Activated naive CD8-positive, alpha-beta T cell treated with anti-CD3 and anti-CD28 coated beads, Interleukin-2, amount 50 U/mL, for 16 hours (primary cell): Measurements from ENCODE around the gene PRRG1.
"Not testable (repeated sequence)": the region's sequence is repeated elsewhere in the genome, so short reads cannot be mapped to it uniquely, and the experiment has no call there.

Experiments
- DNase-seq: peaks from one replicate; pipeline ENCODE4 v3.0.0-alpha.2; 2020; ENCODE audit warnings: low read depth, low spot score

Gene PRRG1

DNA sequence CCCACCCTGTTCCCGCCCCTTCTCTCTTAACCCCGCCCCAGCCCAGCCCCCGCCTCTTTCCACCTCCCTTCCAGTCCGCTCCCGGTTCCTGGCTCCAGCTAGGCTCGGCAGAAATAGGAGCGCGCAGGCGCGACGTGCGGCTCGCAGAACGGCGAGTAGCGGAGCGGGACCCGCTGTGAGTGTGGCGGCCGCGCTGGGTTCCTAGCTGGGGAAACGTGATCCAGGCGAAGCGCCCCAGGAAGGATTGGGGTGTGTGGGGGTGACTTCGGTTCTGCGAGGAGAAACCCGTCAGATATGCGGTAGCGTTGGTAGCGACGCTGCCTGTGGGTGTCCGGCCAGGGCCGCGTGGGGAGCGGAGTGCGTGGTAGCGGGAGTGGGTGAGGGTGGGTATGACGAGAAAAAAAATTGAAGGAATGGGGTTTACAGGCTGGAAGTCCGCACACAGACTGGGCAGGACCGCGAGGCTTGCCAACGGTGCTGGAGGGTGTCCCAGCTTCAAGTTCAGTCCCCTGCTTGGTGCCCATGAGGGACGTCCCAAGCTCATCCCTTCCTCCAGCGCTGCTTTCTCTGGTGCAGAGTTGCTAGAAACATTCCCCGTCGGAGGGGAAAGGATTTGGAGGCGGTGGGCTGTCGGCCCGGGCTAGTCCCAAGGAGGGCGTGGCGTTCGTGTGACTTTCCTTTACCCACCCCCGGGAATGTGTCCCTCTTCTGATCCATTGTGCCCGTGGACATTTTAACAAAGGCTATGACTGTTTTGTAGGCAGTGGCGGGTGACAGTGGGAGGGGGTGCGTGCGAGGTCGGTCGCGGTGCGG is at the start of gene PRRG1:
Gene PRRG1, plus strand, starts transcription at position 144 of the 813 bp plus-strand sequence. CDS start 56,886 bp downstream, outside the sequence.
- DNase-seq, result no peak

DNA sequence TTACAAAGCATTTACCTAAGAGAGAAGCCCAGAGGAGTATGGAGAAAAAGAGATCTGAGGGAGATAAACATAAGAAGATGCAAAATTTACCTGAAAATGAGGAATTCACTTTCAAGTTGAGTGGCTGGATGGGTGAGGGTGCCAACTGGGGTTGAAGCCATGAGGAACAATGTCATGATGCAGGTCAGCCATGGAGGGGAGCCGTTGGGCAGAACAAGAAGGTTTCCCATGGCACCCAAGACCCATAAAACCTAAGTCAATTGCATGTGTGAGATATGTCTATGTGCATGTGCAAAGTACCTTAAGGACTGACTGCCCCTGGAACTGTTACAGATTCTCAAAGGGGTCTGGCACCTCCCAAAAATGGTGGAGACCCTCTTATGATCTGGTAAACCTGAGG is 46.6 kb upstream of the PRRG1 start:
- no peak for DNase-seq

DNA sequence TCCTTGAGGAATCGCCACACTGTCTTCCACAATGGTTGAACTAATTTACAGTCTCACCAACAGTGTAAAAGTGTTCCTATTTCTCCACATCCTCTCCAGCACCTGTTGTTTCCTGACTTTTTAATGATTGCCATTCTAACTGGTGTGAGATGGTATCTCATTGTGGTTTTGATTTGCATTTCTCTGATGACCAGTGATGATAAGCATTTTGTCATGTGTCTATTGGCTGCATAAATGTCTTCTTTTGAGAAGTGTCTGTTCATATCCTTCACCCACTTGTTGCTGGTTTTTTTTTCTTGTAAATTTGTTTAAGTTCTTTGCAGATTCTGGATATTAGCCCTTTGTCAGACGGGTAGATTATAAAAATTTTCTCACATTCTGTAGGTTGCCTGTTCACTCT is 43.9 kb upstream of the PRRG1 start:
- DNase-seq, result not testable (repeated sequence)

DNA sequence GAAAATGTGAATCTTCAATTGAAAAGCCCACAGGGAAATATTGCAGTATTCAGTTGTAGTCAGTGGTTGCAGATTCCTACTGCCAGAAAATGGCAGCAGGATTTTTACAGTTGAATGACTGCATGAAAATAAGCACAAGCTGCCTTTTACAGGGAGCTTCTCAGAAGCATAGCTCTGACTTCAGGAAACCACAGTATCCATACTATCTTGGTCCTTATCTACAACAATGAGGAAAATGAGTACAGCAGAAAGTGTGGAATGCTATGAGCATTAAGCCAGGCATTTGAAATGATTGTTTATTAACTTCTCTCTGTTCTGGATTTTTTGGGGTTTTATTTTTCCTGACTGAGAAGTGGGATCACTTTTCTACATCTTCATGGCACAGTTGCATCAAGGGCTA is 34.6 kb upstream of the PRRG1 start:
- DNase-seq, result no peak

DNA sequence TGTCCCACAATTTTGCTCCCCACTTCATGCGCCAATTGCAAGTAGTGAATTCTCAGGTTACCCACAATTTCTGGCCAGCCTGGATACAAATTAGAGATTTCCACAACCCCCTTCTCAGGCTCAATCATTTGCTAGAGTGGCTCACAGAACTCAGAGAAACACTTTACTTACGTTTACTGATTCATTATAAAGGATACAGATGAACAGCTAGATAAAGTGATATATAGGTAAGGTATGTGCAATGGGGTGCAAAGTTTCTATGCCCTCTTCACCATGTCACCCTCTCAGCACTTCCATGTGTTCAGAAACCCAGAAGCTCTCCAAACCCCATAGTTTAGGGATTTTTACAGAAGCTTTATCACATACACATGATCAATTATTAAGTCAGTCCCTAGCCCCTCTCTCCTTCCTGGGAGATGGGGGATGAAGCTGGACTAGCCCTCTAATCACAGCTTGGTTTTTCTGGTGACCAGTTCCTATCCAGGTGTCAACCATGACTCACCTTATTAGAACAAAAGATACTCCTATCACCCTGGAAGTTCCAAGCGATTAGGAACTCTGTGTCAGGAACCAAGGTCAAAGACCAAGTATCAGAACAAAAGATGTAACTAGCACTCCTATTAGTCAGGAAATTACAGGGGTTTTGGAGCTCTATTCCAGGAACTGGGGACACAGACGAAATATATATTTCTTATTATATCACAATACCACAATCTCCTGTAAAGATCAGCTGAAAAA is 33.5 kb upstream of the PRRG1 start:
- no peak for DNase-seq

DNA sequence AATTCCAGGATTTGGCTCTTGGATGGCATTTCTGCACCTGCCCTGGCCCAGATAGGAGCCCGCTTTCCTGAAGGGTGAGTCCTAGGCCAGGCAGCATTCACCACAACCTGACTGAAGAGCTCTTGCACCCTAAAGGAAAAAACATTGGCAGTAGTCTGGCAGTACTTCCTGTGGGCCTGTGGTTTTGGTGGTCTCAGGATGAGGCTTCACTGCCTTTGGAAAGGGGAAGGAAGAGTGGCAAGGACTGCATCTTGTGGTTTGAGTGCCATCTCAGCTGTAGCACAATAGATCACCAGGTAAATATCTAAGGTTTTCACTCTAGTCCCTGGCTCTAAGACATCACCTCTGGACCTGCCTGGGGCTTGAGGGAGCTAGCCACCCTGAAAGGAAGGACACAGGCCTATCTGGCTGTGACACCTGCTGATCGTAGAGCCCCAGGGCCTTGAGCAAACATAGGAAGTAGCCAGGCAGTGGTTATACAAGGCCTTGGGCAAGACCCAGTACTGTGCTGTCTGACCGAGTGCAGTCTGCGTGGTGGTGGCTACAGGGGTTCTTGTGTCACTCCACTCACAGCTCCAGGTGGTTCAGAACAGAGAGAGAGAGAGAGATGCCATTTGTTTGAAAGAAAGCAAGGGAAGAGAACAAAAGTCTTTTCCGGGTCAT is 28.5 kb upstream of the PRRG1 start:
- DNase-seq, result no peak

DNA sequence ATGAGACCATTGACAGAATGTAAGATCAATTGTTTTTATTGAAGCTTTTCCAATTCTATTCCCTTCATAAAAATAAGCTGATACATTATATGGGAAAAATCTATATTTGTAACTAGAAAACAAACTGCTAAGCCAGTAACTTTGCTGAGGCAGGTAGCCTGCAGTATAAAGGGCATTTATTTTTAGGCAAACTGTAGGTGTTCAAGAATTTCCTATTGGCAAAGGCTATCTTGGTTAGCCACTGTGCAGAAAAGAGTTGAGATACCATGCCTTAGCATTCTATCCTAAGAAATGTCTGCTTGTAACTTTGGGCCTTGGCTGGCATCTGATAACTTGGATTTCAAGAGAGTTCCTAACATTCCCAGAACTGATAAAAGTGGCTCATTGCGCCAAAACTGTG is 18.5 kb upstream of the PRRG1 start:
- no peak for DNase-seq

DNA sequence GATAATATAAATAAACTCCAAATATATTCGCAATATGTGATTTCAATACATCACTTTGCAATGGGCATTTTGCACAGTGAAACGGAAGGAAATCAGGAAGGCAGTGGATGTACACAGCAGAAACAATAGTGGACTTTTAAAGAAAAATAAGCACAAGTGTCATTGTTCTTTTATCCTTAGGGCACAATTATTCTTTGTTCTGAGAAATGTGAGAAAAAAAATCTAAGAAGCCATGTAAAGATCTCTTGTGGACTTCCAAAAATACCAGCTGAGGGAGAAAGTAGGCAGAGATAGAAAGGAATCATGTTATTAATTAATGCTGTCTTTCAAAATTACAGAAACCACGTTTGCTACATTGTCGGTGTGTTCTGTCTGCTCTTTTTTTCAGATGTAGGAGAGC is 17.6 kb upstream of the PRRG1 start:
- DNase-seq, result no peak

DNA sequence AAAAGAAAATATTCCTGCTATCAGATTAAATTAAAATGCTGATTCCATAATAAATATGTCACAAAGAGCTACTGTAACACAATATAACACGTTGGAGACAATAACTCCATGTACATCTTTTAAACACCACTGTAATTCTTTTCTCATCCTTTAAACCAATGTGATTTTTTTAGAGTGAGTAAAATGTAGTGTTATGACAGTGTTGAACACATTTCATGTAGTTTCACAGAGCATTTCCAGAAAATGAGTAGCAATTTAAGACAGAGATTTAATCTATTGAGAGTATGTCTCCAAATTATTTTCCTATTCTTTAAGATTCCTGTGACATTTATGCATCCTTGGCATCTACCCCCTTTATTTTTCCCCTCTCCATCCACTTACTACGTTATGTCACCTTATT is 17.1 kb upstream of the PRRG1 start:
- DNase-seq, result no peak

DNA sequence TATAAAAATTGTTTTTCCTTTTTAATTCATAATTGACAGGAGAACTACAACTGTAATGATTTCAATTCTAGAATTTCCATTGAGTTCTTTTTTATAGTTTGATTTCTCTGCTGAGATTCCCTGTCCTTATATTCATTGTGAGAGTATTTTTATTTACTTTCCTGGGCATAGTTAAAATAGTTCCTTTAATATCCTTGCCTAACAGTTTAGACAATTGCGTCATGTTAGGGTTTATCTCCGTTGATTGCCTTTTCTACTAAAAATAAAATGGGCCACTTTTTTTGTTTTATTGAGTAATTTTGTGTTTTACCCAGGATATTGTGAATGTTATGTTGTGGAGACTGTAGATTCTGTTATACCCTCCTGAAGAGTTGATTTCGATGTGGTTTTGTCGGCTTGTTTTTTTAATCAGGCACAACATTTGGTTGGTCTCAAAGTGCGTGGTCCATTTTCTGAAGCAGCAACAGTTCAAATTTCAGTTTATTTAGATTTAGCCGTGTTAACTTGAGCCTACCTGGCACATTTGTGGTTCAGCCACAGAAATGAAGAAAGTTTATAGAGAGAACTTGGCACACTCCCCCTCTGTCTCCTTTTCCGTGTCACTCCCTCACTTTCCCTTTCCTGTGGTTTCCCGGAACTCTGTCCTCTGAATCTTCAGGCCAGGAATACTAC is 16.0 kb upstream of the PRRG1 start:
- DNase-seq, result no peak

DNA sequence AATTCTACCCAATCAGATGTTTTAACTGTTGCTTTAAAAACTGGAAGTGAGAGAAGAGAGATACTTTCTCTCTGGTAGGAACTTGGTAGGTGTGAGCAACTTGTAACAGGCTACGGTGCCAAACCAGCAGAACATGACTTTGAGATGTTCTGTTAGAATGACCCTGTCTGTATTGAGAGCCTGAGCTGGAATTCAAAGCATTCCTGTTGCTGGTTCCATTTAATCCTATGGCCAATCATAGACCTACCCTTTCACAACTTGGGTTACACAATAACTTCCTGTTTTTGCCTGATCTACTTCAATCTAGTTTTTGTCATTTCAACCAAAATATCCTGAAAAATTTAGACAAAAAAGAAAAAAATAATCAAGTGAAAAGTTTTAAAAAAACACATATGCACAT is 1.7 kb upstream of the PRRG1 start:
- DNase-seq, result no peak

DNA sequence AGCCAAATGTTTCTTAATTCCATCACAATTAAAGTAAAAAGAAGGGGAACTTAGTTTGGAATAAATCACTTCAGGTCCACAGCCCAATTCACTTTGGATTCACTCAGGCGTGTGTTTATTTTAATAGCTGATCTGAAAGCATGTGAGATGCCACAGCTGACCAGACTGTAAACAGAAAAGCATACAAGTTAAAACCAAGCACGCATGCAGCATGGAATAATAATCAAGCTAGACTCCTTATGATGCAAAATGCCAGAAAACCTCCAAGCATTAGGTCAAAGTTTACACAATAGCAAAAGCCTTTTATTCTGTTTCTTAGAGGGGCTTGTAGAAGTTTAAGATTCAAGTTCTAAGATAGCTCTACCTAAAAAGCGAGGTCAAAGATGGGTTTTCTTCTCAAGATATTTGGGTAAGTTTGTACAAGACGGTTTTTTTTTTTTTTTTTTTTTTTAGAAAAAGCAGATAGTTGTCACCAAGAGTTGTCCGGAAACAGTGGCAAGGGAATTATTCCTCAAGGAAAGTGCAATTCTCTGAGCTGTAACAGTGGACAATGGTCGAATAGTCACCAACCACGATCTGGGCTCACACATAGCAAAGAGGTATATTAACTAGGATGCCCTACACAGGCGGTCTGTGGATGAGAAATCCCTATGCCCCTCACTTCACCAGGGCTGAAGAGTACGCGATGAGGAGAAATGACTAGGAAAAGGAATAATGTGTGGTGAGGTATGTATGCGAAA is 763 bp upstream of the PRRG1 start:
- no peak for DNase-seq

DNA sequence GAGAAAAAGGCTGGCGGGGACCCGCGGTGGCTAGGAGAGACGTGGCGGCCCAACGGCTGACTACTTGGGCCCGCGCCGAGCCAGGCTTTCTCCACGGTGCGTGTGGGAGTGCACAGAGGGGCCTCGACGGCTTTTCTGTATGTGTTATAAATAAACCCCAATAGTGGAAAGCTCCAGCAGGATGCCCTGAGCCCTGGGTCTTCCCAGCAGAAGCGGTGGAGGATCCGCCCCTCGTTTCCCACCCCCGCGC is 268 bp upstream of the PRRG1 start:
- DNase-seq, result no peak

DNA sequence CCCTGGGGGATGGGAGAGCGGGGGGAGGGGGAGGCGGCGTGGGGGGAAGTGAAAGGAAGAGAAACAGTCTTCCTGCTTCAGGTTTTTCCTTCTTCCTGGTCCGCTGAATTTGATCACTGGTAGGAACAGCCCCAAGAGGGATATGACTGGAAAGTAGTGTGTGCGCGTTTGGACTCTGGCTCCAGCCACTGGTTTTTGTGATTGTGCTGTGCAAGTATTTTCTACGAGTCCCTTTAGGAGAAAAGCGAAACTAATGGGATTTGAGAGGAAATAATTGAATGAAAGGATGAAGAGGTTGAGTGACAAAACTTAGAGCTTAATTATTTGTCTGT is 836 bp downstream of the PRRG1 start:
- DNase-seq, result no peak

DNA sequence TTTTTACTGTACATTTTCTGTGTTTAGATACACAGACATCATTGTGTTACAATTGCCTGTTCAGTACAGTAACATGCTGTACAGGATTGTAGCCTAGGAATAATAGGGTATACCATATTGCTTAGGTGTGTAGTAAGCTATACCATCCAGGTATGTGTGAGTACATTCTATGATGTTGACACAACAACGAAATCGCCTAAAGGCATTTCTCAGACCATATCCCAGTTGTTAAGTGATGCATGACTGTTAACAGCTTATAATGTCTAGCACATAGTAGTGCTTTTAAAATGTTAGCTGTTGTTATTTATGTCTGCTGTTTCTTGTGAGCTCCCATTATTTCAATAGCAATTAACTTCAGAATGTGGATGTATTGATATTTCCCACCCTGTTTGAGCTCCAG is 4.5 kb downstream of the PRRG1 start:
- DNase-seq, result no peak

DNA sequence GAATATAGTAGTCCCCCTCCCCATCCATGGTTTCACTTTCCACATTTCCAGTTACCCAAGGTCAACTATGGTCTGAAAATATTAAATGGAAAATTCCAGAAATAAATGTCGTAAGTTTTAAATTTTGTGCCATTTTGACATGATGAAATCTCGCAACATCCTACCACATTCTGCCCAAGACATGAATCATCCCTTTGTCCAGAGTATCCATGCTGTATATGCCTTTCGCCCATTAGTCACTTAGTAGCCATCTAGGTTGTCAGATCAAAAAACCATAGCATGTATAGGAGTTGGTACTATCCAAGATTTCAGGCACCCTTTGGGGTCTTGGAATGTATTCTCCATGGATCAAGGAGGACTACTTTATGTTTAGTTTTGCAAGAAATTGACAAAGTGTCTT is 8.3 kb downstream of the PRRG1 start:
- DNase-seq, result no peak

DNA sequence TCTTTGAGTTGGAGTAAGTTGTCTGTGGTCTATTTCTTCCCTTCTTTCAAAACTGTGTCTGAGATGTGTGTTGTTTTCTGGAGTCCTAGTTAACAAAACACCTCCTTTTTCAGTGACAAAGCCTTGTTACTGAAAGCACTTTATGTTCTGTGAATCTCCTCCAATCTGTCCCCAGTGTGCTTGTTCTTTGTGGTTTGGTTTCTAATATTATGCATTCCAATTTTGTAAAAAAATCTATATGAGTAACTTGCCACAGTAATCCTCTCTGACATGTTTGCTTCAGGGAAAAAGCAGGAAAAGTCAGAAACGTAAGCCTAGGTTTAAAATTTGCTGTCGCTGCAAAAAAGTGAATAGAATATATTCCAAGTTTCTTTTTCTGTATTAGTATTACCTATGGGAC is 12.4 kb downstream of the PRRG1 start:
- no peak for DNase-seq

DNA sequence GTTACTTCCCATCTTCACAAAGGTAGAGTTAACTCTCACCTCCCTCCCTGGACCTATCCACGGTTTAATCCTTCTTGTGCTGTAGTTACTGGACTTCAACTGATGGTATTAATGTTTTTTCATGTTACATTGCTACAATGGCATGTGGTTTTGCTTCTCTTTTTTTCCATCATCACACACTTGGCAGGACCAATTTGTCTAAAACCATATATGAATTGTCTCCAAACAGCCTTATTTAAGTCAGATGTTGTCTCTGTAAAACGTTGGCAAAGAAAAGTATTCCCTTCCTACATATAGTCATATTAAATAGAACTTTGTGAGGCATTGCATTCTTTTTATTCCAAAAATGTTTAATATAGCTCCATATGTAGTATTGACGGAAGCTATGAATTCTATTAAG is 15.5 kb downstream of the PRRG1 start:
- no peak for DNase-seq

DNA sequence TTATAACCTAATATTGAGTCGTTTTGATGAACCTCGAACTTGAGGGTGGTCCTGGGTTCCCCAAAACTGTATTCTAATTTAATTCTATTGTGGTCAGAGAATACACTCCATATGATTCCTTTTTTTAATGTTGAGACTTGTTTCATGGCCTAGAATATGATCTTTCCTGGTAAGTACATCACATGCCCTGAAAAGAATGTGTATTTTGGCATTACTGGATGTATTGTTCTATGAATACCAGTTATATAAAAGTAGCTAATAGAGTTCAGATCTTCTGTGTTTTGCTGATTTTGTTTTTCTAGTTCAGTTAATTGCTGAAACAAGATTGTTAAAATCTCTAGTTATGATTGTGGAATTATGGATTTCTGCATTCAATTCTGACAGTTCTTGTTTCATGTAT is 18.8 kb downstream of the PRRG1 start:
- no peak for DNase-seq

DNA sequence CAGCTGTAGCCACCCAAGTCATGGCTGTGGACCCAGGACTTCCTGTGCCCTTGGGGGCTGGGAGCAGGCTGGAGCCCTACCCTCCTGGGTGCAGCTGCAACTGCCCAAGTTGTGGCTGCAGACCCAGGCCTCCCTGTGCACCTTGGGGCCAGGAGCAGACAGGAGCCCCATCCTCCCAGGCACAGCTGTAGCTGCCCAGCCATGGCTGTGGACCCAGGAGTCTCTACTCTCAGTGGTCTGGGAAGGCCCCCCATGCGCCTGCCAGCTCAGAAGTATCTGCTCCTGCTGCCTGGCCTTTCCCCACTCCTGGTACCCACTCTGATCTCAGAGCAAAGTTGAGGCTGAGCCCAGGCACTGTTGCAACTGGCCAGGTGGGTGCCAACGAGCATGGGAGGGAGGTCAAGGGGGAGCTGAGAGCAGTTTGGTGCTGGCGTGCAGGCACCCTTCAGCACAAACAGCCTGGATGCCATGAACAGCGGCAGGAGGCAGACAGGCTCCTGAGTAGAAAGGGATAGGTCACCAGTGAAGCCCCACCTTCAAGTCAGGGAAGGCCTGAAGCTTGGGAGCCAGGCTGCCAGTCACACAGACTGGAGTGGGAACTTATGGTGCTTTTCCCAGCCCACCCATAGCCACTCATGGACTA is 21.5 kb downstream of the PRRG1 start:
- DNase-seq, result no peak

DNA sequence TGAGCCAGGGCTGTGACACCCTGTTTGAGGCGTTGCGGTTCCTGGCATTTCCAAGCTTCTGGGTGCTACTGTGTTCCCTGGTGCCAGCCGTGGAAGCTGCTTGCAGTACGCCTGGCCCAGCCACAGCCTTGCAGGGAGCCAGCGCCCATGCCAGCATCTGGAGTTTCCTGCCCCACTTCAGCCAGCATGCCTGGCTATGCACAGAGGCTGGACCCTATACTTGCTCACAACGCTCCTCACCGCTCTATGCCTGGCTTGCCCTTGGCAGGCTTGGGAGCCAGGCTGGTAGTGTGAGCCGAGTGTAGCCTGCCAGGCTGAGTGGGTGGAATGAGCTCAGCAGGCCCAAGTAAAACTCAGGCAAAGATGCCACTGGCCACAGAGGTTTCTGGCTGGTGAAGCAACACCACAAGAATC is 22.4 kb downstream of the PRRG1 start:
- DNase-seq, result no peak
